NB4 (cell line): Measurements from ENCODE around the gene RNF20.

Source experiments
- DNase-seq: peaks from one replicate; pipeline ENCODE4 v3.0.0; 2010; ENCODE audit warnings: low read depth
- H3K4me3 ChIP-seq: one replicate; pipeline ENCODE4 v1.5.1; 2011; ENCODE audit warnings: mild to moderate bottlenecking, low read depth, low read length, moderate library complexity
- MYC ChIP-seq: IDR thresholded peaks from 2 replicates; pipeline ENCODE4 v1.6.1; 2011; ENCODE audit warnings: low read depth, low read length
- POLR2A ChIP-seq: IDR thresholded peaks from 2 replicates; pipeline ENCODE4 v1.6.1; 2011; ENCODE audit warnings: mild to moderate bottlenecking; ENCODE audit not compliant: insufficient read length; ENCODE audit errors: extremely low read depth
- TF ChIP-seq, protein P1 (sequence below): IDR thresholded peaks from 2 replicates; pipeline ENCODE4 v1.6.1; 2011; ENCODE audit warnings: low read depth, low read length
- TF ChIP-seq, protein P2 (sequence below): IDR thresholded peaks from one replicate; pipeline ENCODE4 v1.5.1; 2012; ENCODE audit warnings: low read depth, low read length

RNF20 gene

GRCh38 chr9:101566904-101567724 is 33.5 kb downstream of the RNF20 start:
- TF ChIP-seq, protein P1, sequence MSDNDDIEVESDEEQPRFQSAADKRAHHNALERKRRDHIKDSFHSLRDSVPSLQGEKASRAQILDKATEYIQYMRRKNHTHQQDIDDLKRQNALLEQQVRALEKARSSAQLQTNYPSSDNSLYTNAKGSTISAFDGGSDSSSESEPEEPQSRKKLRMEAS: no peak
- TF ChIP-seq, protein P2, sequence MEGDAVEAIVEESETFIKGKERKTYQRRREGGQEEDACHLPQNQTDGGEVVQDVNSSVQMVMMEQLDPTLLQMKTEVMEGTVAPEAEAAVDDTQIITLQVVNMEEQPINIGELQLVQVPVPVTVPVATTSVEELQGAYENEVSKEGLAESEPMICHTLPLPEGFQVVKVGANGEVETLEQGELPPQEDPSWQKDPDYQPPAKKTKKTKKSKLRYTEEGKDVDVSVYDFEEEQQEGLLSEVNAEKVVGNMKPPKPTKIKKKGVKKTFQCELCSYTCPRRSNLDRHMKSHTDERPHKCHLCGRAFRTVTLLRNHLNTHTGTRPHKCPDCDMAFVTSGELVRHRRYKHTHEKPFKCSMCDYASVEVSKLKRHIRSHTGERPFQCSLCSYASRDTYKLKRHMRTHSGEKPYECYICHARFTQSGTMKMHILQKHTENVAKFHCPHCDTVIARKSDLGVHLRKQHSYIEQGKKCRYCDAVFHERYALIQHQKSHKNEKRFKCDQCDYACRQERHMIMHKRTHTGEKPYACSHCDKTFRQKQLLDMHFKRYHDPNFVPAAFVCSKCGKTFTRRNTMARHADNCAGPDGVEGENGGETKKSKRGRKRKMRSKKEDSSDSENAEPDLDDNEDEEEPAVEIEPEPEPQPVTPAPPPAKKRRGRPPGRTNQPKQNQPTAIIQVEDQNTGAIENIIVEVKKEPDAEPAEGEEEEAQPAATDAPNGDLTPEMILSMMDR: peak; percentile 31
- TF ChIP-seq POLR2A: no peak
- no peak for TF ChIP-seq MYC
- H3K4me3 ChIP-seq: no peak overlapping the region
- DNase-seq: peak; percentile 46

- no peak overlapping the region for H3K4me3 ChIP-seq
- TF ChIP-seq POLR2A (no peak), MYC (no peak)
- TF ChIP-seq, protein P1: no peak
- TF ChIP-seq, protein P2: no peak
- no peak for DNase-seq
Measured at GRCh38 chr9:101567725-101568350, 34.2 kb downstream of the RNF20 start.

DNA sequence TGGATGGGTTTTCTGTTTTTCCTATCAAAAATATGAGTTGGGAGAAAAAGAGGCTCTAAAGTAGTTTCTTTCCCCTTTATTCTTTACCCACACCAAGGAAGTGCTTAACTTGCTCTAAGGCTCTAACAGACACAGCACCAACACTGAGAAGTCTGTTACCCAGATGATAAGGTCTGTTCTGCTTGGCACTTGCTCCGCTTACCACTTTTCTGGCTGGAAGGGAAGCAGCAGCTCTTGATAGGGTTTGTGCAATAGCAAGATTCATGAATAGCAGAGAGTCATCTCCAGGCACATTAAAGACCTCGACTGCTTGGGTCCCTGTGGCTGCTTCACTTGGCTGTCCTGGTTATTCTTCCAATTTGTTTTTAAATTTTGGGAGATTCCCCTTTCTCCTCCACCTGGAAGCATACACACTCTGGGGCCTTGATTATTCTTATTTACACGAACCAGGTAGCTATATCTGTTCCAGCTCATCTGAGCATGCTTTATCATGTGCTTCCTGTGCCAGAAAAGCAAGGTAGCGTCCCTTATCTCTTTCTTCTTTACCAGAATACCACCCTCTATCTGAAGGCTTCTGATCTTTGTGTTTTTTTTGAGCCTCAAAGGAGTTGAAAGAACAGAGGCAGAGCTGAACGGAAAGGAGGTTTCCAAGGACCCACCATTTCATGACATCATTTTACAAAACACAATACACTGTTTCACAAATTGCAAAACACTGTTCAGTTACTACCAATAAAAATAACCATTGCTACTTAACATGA is 36.3 kb downstream of the RNF20 start:
- H3K4me3 ChIP-seq: no peak overlapping the region
- no peak for DNase-seq
- TF ChIP-seq, protein P2: no peak
- TF ChIP-seq MYC (no peak), POLR2A (no peak)
- TF ChIP-seq, protein P1: no peak

GRCh38 chr9:101571114-101571513 is 37.5 kb downstream of the RNF20 start:
- H3K4me3 ChIP-seq: no peak overlapping the region
- DNase-seq: no peak
- TF ChIP-seq POLR2A: no peak
- TF ChIP-seq, protein P2: no peak

- no peak for TF ChIP-seq POLR2A
- no peak for TF ChIP-seq MYC
- TF ChIP-seq, protein P1: no peak
- TF ChIP-seq, protein P2: no peak
- H3K4me3 ChIP-seq: no peak overlapping the region
- DNase-seq: no peak
Measured at GRCh38 chr9:101572316-101572715, 38.7 kb downstream of the RNF20 start.
